Neural crest cell (in vitro differentiated cells): ENCODE measurements around the gene WIZ. TPM values are rescaled to one million over a fixed set of nuclear protein-coding genes. Genes with fewer than 3 reads are reported as not detected.

ENCODE experiments used
- DNase-seq: peaks from one replicate; pipeline ENCODE4 v3.0.0; 2021; ENCODE audit warnings: low read depth, mixed read lengths, low spot score
- H3K27ac Mint-ChIP-seq: one replicate; pipeline ENCODE4 v1.8.0; 2021; ENCODE audit warnings: mild to moderate bottlenecking, mixed read lengths; ENCODE audit not compliant: unreplicated experiment
- H3K27me3 Mint-ChIP-seq: 2 replicates; pipeline ENCODE4 v1.8.0; 2021; ENCODE audit warnings: low read depth, mild to moderate bottlenecking, mixed read lengths
- H3K36me3 Mint-ChIP-seq: 2 replicates; pipeline ENCODE4 v1.8.0; 2021; ENCODE audit warnings: low read depth, mild to moderate bottlenecking, mixed read lengths
- H3K4me1 Mint-ChIP-seq: 2 replicates; pipeline ENCODE4 v1.8.0; 2021; ENCODE audit warnings: mixed read lengths
- H3K4me3 Mint-ChIP-seq: one replicate; pipeline ENCODE4 v1.8.0; 2021; ENCODE audit warnings: mild to moderate bottlenecking, mixed read lengths
- H3K9me3 Mint-ChIP-seq: 2 replicates; pipeline ENCODE4 v1.8.0; 2021; ENCODE audit warnings: mixed read lengths
- total RNA-seq: library from RNA; stranded (reverse); gene quantifications from 2 replicates; pipeline ENCODE4 v1.2.1, GENCODE V29; 2021
- TF ChIP-seq, protein P1 (sequence below): fragments of 200-600 bp; sonication (generic); conservative IDR thresholded peaks from 2 replicates; pipeline ENCODE4 v1.5.0; 2021; ENCODE audit warnings: antibody characterized with exemption, mild to moderate bottlenecking

WIZ gene
- total RNA-seq, 1 donor from 2014 or later: 77.1 TPM

DNA sequence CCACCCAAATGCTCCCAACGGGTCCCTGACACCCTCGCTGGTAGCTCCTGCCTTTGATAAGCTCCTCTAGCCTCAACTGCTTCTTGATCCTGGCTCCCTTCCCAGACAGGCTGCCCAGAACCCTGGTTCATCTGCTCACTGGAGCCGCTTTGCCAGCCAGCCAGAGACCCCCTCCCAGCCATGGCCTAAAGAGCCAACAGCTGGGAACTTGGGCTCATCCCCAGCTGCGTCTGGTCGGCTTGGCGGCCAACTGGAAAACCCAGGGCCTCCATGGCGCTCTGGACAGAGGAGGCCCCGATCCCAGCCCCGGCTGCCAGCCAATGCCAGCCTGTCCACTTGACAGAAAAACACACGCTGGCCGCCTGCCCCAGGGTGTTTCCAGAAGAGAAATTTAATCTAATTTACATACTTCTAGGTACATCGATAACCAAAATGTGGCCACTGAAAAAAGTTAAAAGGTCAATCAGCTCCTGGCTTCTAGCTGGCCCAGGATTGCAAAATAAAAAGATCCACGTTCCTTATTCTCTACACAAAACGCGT, 28.0 kb downstream of the WIZ start:
- H3K4me3 Mint-ChIP-seq: peak overlapping the region; percentile 27
- DNase-seq: no peak
- H3K27me3 Mint-ChIP-seq: peaks cover 4% of the 10 kb centered on the region
- peaks cover 22% of the 10 kb centered on the region for H3K36me3 Mint-ChIP-seq
- no peak overlapping the region for H3K27ac Mint-ChIP-seq
- TF ChIP-seq, protein P1, sequence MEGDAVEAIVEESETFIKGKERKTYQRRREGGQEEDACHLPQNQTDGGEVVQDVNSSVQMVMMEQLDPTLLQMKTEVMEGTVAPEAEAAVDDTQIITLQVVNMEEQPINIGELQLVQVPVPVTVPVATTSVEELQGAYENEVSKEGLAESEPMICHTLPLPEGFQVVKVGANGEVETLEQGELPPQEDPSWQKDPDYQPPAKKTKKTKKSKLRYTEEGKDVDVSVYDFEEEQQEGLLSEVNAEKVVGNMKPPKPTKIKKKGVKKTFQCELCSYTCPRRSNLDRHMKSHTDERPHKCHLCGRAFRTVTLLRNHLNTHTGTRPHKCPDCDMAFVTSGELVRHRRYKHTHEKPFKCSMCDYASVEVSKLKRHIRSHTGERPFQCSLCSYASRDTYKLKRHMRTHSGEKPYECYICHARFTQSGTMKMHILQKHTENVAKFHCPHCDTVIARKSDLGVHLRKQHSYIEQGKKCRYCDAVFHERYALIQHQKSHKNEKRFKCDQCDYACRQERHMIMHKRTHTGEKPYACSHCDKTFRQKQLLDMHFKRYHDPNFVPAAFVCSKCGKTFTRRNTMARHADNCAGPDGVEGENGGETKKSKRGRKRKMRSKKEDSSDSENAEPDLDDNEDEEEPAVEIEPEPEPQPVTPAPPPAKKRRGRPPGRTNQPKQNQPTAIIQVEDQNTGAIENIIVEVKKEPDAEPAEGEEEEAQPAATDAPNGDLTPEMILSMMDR: no peak
- peaks cover 22% of the 10 kb centered on the region for H3K4me1 Mint-ChIP-seq
- H3K9me3 Mint-ChIP-seq: no peaks in the 10 kb centered on the region

DNA sequence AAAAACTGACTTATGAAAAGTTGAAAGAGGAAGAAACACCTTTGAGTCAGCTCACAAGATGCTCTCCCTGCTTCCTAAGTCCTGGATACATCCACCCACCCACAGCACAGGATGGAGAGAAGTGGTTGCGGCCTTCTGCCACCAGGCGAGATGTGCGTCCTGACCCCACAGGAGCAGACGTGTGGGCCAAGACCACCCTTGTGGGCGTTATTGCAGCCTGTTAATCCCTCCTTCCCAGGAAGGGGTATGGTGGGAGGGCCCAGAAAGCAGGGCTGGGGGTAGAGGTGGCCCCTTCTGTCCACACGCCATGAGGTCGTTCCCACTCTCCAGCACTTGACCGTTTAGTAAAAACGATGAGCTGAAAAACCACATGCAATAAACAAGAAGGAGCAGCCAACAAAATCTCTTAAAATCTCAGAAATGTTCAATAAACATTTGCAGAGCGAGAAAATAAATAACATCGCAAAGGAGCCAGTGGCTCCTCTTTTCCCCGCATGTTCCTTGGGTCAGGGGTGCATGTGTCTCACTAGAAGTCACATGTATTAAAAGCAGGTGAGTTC, 28.5 kb downstream of the WIZ start:
- TF ChIP-seq, protein P1: no peak
- DNase-seq: no peak
- Mint-ChIP-seq H3K27me3 (peaks cover 4% of the 10 kb centered on the region), H3K9me3 (no peaks in the 10 kb centered on the region), H3K4me1 (peaks cover 28% of the 10 kb centered on the region), H3K36me3 (peaks cover 23% of the 10 kb centered on the region), H3K27ac (no peak overlapping the region), H3K4me3 (no peak overlapping the region)

DNA sequence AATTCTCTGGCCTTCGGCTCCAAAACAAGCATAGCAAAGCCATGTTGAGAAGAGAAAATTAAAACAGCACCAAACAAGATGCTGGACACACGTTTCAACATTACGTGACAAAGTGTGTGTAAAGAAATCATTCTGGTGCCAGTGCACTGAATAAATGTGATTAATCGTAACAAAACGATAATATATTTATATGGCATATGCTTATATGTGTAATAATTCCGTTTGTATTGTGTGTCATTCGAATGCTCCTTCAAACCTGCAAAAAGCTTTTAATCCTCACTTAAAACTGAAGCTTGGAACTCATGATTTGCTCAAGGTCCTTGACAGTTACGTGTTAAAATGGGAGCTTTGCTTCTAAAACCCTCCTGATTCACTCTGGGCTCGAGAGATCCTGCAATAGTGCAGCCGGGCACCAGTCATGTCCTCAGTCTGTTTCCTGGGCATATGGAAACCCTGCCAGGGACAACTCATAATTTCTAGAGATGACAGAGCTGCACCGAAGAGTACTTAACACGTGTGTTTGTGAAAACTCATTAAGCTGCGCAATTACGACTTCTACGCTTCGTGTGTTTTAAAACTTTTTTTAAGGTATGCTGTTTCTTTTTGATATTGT, 30.2 kb downstream of the WIZ start:
- TF ChIP-seq, protein P1: peak; percentile 27
- DNase-seq: no peak
- peaks cover 21% of the 10 kb centered on the region for H3K36me3 Mint-ChIP-seq
- no peak overlapping the region for H3K27ac Mint-ChIP-seq
- H3K9me3 Mint-ChIP-seq: no peaks in the 10 kb centered on the region
- H3K4me1 Mint-ChIP-seq: peaks cover 31% of the 10 kb centered on the region
- peak overlapping the region; percentile 99 for H3K4me3 Mint-ChIP-seq
- H3K27me3 Mint-ChIP-seq: peaks cover 4% of the 10 kb centered on the region

DNA sequence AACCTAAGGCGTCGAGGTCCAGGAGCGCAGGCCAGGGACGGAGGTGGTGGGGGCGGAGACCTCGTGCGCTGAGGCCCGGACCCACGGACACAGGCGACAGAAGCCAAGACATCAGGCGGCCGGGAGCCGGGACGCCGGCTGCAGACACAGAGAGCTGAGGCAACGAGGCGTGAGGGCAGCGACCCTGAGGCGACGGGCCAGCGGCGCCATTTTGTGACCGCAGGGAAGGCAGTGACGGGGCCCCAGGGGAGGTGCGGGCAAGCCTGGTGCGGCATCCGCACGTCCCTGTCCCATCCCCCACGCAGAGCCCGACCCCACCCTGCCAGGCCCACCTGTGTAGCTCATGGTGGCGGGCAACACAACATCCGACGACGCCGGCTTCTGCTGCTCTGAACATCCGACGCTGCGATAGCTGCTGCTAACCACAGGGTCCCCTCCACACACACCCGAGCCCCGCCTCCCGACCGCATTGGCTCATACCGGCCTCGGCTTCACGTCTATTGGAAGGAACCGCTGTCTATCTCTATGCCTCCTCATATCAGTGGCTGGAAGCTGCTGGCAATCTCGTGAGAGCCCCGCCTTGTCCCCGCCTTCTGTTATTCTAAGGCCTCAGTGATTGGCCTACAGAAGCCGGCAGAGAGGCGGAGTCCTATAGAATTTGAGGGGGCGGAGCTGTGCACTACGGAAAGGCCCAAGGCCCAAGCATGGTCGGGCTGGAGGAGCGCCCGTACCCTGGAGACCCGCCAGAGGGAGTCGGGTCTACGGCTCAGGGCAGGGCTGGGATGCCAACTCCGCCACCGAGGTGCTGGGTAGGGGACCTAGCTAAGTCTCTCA, 31.0 kb downstream of the WIZ start, which contains the start of gene AKAP8L:
TSS of gene AKAP8L (minus strand) at position 410 of the 834 bp plus-strand sequence. CDS start at position 345, 65 bp downstream.
- TF ChIP-seq, protein P1: peak; percentile 81
- peak within 1 kb of the TSS; percentile 99 for H3K4me3 Mint-ChIP-seq
- peak within 1 kb of the TSS; percentile 99 for H3K27ac Mint-ChIP-seq

DNA sequence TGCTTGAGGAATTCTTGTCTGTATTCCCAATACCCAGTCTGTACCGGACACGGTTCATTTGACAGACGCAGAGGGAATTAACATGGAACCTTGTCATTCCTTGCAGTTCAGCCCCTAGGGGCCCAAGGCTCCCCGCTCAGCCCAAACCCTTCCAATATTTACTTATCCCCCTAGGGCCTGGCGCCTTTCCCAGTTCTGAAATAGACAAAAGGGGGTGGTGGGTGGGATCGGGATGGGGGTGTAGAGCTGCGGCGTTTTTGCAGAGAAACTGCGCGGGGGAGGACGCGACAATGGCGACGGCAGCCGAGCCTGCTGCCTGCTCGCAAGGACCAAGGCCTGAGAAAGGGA, 31.6 kb downstream of the WIZ start:
- Mint-ChIP-seq H3K4me1 (peaks cover 35% of the 10 kb centered on the region), H3K4me3 (peak overlapping the region; percentile 99), H3K9me3 (no peaks in the 10 kb centered on the region), H3K36me3 (peaks cover 20% of the 10 kb centered on the region), H3K27ac (peak overlapping the region; percentile 99), H3K27me3 (peaks cover 4% of the 10 kb centered on the region)
- DNase-seq: no peak
- TF ChIP-seq, protein P1: no peak

More for the DNA sequence above, 31.0 kb downstream of the WIZ start, which contains the start of gene AKAP8L:
- Mint-ChIP-seq H3K36me3 (peaks cover 22% of the 10 kb centered on the region), H3K27me3 (peaks cover 4% of the 10 kb centered on the region), H3K4me1 (peaks cover 32% of the 10 kb centered on the region), H3K9me3 (no peaks in the 10 kb centered on the region)
- DNase-seq: peak; percentile 97
